Astrocyte of the cerebellum (primary cell): ENCODE measurements around the gene PRKN.
"Not testable (repeated sequence)": the region's sequence is repeated elsewhere in the genome, so short reads cannot be mapped to it uniquely, and the experiment has no call there.

Source experiments
- DNase-seq: peaks from one replicate; pipeline ENCODE4 v3.0.0-alpha.2; 2011; ENCODE audit warnings: low read depth
- H3K4me3 ChIP-seq: 2 replicates; pipeline ENCODE4 v1.5.1; 2011; ENCODE audit warnings: mild to moderate bottlenecking, low read depth, low read length, moderate library complexity
- in situ Hi-C: cut with HindIII; loops from 2 replicates; pipeline ENCODE4 v1.10.0; 2017; ENCODE audit warnings: low sequenced_read_pairs
- TF ChIP-seq, protein P1 (sequence below): IDR thresholded peaks from 2 replicates; pipeline ENCODE4 v1.5.1; 2012; ENCODE audit warnings: low read length, low read depth, moderate library complexity, mild to moderate bottlenecking; ENCODE audit errors: missing control alignments

Gene PRKN

DNA sequence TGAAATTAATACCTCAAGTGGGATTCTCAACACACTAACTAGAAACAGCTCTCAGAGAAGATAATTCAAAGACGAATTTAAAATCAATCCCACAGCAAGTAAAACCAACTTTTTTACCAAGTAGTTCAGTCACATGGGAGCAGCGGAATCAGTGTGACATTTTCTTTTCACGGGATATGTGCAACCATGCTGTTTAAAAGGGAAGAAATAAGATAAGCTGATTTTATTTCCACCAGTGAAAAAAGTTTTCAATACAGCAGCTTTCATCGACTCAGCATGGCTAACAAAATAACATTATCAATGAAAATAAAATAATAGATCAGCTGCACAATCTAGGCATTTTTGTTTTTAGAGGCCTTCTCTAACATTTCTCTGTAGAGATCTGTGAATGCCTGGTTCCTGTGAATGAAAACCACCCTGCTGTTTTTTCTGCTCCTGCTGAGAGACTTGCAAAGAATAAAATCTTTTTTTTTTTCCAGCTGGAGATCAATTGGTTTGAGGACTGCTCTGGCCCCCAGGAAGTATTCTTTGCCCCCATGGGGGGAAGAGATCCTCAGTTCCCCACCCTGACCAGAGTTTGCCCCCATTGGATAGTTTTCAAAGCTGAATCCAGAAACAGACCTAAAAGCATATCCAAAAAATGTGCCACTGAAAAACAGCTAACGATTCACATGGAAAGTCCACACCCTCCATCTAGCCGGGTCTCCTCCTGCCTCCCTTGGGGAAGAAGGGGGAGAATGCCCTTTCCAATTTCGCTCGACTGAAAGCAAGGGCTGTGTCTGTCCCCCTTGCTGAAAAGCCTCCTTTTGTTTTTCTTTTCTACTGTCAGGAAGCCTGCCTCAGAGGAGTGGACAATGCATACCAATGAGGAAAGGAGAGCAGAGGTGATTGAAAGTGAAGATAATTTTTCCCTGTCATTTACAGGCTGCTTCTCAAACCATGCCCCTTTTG is 317.6 kb downstream of the PRKN start:
- TF ChIP-seq, protein P1, sequence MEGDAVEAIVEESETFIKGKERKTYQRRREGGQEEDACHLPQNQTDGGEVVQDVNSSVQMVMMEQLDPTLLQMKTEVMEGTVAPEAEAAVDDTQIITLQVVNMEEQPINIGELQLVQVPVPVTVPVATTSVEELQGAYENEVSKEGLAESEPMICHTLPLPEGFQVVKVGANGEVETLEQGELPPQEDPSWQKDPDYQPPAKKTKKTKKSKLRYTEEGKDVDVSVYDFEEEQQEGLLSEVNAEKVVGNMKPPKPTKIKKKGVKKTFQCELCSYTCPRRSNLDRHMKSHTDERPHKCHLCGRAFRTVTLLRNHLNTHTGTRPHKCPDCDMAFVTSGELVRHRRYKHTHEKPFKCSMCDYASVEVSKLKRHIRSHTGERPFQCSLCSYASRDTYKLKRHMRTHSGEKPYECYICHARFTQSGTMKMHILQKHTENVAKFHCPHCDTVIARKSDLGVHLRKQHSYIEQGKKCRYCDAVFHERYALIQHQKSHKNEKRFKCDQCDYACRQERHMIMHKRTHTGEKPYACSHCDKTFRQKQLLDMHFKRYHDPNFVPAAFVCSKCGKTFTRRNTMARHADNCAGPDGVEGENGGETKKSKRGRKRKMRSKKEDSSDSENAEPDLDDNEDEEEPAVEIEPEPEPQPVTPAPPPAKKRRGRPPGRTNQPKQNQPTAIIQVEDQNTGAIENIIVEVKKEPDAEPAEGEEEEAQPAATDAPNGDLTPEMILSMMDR: no peak
- no peak for DNase-seq
- in situ Hi-C loops: no loop called here
- H3K4me3 ChIP-seq: no peak overlapping the region

DNA sequence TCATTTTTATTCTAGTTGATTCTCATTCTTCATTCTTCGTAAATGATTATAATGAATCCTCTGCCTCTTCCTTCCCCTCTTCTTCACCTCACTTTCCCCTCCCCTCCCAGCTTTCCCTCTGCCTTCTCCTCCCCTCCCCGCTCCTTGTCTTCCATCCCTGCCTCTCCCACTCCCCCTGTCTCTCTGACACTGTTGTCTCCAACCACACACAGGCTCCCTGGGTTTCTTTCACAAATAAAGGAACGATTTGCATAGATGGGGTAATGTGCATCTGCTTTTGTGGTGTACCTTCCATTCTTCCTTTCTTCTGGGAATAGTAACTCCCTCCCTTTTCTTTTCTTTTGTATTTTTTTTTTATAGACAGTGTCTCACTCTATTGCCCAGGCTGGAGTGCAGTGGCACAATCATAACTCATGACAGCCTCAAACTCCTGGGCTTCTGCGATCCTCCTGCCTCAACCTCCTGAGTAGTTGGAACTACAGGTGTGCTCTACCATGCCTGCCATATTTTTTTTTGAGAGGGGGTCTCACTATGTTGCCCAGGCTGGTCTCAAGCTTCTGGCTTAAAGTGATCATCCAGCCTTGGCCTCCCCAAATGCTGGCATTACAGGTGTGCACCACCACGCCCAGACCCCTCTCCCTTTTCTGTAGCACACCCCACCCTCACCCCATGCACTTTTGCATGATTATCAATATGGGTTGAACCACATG is 318.6 kb downstream of the PRKN start:
- in situ Hi-C loops: no loop called here
- no peak for DNase-seq
- no peak overlapping the region for H3K4me3 ChIP-seq
- TF ChIP-seq, protein P1: no peak

DNA sequence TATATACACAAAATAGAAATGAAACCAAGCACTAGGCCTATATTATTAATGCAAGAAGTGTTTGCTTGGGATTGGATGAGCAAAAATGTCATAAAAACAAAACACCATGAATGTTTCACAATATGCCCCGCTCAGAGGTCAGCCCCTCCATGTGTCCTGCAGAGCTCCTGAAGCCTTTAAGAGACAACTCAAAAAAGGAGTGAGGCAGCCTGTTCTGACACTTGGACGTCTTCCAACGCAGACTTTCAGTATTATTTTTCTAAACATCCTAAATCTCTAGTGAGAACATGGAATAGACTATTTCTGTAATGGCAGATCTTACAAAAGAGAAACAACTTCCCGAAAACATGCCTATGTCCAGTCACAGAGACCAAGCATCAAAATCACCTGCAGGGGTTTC is 322.6 kb downstream of the PRKN start:
- no peak for DNase-seq
- TF ChIP-seq, protein P1: no peak
- in situ Hi-C loops: no loop called here
- H3K4me3 ChIP-seq: no peak overlapping the region

DNA sequence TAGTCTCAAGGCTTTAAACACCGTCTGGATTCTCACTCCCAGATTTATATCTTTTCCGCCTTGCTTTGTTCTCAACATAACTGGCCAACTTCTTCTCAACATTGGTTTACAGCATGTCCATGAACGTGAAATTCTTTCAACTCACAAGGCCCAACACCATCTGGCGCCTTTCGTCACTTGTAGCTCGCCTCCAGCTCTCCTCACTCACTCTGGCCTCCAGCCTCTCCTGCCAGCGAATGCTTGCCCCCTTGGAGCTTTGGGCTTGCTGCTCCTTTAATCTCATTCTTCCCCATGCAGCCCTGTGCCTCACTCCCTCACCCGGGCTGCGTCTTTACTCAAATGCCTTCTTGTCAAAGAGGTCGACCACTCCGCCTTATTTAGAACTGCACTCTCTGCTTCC is 324.5 kb downstream of the PRKN start:
- in situ Hi-C loops: no loop called here
- DNase-seq: no peak
- TF ChIP-seq, protein P1: no peak
- H3K4me3 ChIP-seq: no peak overlapping the region

DNA sequence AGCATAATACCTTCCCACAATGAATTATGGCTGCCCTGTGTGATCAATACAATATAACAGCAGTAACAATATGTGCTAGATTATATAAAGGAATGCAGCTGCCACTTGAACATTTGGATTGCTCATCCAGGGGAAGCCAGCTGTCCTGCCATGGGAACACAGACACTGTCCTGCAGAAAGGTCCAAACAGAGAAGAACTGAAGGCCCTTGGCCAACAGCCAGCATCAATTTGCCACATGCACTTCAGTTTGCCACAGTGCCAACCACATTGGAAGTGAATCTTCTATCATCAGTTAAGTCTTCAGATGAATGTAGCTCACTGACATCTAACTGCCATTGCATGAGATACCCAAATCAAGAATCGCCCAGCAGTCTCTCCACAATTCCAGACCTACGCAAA is 332.4 kb downstream of the PRKN start:
- DNase-seq: no peak
- in situ Hi-C loops: no loop called here
- TF ChIP-seq, protein P1: no peak
- no peak overlapping the region for H3K4me3 ChIP-seq

DNA sequence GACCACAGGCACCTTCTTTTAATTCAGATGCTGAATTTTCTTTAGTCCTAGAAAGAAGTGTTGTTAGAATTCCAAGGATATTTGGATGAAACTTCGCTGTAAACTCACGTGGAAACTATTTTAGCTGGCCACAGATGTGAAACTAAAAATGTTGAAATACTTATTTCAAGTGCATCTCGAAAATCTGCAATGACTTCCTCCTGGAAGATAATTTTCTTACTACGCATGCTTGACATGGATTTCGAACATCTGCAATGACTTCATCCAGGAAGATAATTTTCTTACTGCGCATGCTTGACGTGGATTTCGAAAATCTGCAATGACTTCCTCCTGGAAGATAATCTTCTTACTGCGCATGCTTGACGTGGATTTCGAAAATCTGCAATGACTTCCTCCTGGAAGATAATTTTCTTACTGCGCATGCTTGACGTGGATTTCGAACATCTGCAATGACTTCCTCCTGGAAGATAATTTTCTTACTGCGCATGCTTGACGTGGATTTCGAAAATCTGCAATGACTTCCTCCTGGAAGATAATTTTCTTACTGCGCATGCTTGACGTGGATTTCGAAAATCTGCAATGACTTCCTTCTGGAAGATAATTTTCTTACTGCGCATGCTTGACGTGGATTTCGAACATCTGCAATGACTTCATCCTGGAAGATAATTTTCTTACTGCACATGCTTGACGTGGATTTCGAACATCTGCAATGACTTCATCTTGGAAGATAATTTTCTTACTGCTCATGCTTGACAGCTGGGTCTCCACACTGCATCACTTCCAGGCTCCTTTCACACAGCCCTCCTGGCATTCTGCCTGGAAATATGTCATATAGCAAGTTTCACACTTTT is 336.4 kb downstream of the PRKN start:
- H3K4me3 ChIP-seq, DNase-seq, in situ Hi-C loops: not testable (repeated sequence)
